ENCODE measurements around the gene DLEC1.

DLEC1 gene

GRCh38 chr3:38150780-38151528, 111.9 kb downstream of the DLEC1 start:
- H3K4me3 ChIP-seq (ENCODE audit: control insufficient read depth, low read depth, low read length): no peak overlapping the region
- TF ChIP-seq CTCF (IDR thresholded peaks at IDR 0.05; ENCODE audit: control insufficient read depth, insufficient read depth, low read depth, low read length, missing control alignments): no peak
- no peak for DNase-seq (ENCODE audit: low read depth)

- no peak for TF ChIP-seq CTCF (IDR thresholded peaks at IDR 0.05; ENCODE audit: control insufficient read depth, insufficient read depth, low read depth, low read length, missing control alignments)
- no peak overlapping the region for H3K4me3 ChIP-seq (ENCODE audit: control insufficient read depth, low read depth, low read length)
- no peak for DNase-seq (ENCODE audit: low read depth)
Measured at GRCh38 chr3:38151667-38152265, 112.8 kb downstream of the DLEC1 start.

- no peak overlapping the region for H3K4me3 ChIP-seq (ENCODE audit: control insufficient read depth, low read depth, low read length)
- DNase-seq (ENCODE audit: low read depth): no peak
- TF ChIP-seq CTCF (IDR thresholded peaks at IDR 0.05; ENCODE audit: control insufficient read depth, insufficient read depth, low read depth, low read length, missing control alignments): no peak
Measured at GRCh38 chr3:38152609-38153008, 113.6 kb downstream of the DLEC1 start.

GRCh38 chr3:38153221-38153620, 114.2 kb downstream of the DLEC1 start:
- H3K4me3 ChIP-seq (ENCODE audit: control insufficient read depth, low read depth, low read length): no peak overlapping the region
- TF ChIP-seq CTCF (IDR thresholded peaks at IDR 0.05; ENCODE audit: control insufficient read depth, insufficient read depth, low read depth, low read length, missing control alignments): no peak
- DNase-seq (ENCODE audit: low read depth): no peak

- peak; percentile 73 for DNase-seq (ENCODE audit: low read depth)
Measured at GRCh38 chr3:38154033-38154494, 115.1 kb downstream of the DLEC1 start.

GRCh38 chr3:38154625-38155255, 115.7 kb downstream of the DLEC1 start:
- TF ChIP-seq CTCF (IDR thresholded peaks at IDR 0.05; ENCODE audit: control insufficient read depth, insufficient read depth, low read depth, low read length, missing control alignments): no peak
- DNase-seq (ENCODE audit: low read depth): no peak
- H3K4me3 ChIP-seq (ENCODE audit: control insufficient read depth, low read depth, low read length): no peak overlapping the region

More at GRCh38 chr3:38154033-38154494, 115.1 kb downstream of the DLEC1 start:
- no peak for TF ChIP-seq CTCF (IDR thresholded peaks at IDR 0.05; ENCODE audit: control insufficient read depth, insufficient read depth, low read depth, low read length, missing control alignments)
- no peak overlapping the region for H3K4me3 ChIP-seq (ENCODE audit: control insufficient read depth, low read depth, low read length)

Data from AG09309 (cell line).